ENCODE data around the gene KDM4C. TPM values are rescaled to one million over a fixed set of nuclear protein-coding genes. Genes with fewer than 3 reads are reported as not detected.

The KDM4C gene
- total and polyA plus RNA-seq, 2 of the 4 experiments (the other 2 are of a cell fraction): 11.8 to 23.8 TPM

DNA sequence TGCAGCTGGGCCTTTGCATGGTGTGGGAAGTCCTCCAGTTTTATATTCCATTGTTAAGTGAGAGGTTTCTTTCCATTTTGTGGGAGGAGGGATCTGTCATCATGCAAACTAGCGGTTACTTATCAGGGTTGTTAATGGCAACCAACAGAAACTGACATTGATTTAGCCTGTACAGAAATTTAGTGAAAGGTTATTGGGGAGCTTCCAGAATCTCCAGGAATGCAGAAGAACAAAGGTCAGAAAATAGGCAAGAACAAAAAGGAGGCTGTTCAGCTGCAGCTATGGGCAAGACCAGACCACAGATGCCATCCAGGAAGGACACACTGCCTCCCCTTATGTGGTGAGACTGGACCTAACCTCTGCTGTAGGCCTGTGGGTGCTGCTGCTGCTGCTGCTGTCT lies 395.8 kb downstream of the KDM4C start:
- Histone ChIP-seq H2BK5ac (ENCODE audit: low read depth, low read length, poor library complexity, severe bottlenecking) (no peak overlapping the region), H2BK20ac (ENCODE audit: low read depth, low read length) (no peak overlapping the region), H2BK15ac (ENCODE audit: low read depth, low read length) (no peak overlapping the region), H2AK9ac (replicated peaks; ENCODE audit: low read depth, low read length, poor library complexity) (no peak overlapping the region), H3K36me3 (ENCODE audit: control insufficient read depth, insufficient read depth, low read length) (no peaks in the 10 kb centered on the region), H4K20me1 (ENCODE audit: insufficient read depth, low read length) (no peaks in the 10 kb centered on the region), H4K91ac (ENCODE audit: insufficient read depth, low read depth, low read length) (no peak overlapping the region), H2BK120ac (ENCODE audit: low read depth, low read length) (no peak overlapping the region), H3K4ac (ENCODE audit: low read depth, low read length) (no peak overlapping the region), H3K18ac (ENCODE audit: low read depth, low read length) (no peak overlapping the region), H2AFZ (replicated peaks; ENCODE audit: low read length, poor library complexity) (no peak overlapping the region), H3K27me3 (ENCODE audit: control insufficient read depth, insufficient read depth, low read length) (no peaks in the 10 kb centered on the region), H3K79me1 (ENCODE audit: low read depth in 1 of 2, low read length in 2 of 2) (no peaks in the 10 kb centered on the region), H3K4me3 (ENCODE audit: insufficient read depth, low read depth, low read length) (no peak overlapping the region), H3K4me2 (ENCODE audit: low read depth, low read length) (no peak overlapping the region), H3K4me1 (ENCODE audit: control insufficient read depth, insufficient read depth, low read length) (no peaks in the 10 kb centered on the region), H3K23ac (ENCODE audit: low read depth, low read length) (no peak overlapping the region), H3K56ac (ENCODE audit: extremely low read depth, insufficient read depth, low read length) (no peak overlapping the region), H3K9me1 (ENCODE audit: insufficient read depth, low read length) (no peaks in the 10 kb centered on the region), H4K8ac (ENCODE audit: low read depth in 2 of 2, low read length in 2 of 2) (no peak overlapping the region), H4K5ac (ENCODE audit: low read depth, low read length) (no peak overlapping the region), H3K27ac (ENCODE audit: insufficient read depth, low read length) (no peak overlapping the region), H3K14ac (replicated peaks; ENCODE audit: low read depth, low read length) (no peak overlapping the region), H3K9ac (ENCODE audit: low read depth, low read length) (no peak overlapping the region), H2AK5ac (ENCODE audit: low read depth, low read length) (no peak overlapping the region), H3K9me3 (ENCODE audit: control insufficient read depth, insufficient read depth, low read length) (no peaks in the 10 kb centered on the region)
- ChIA-PET POLR2A (ENCODE audit: unreplicated experiment) (no interaction called here), CTCF (no interaction called here)
- intact Hi-C loops (cut with micrococcal nuclease): no loop called here
- TF ChIP-seq RCOR1 (IDR thresholded peaks at IDR 0.05; ENCODE audit: insufficient replicate concordance, low read length): no peak
- no peak for TF ChIP-seq RFX5 (IDR thresholded peaks at IDR 0.05; ENCODE audit: low read depth, low read length)
- no peak for TF ChIP-seq CHD1 (IDR thresholded peaks at IDR 0.05; ENCODE audit: low read depth, low read length)
- TF ChIP-seq, protein P1, sequence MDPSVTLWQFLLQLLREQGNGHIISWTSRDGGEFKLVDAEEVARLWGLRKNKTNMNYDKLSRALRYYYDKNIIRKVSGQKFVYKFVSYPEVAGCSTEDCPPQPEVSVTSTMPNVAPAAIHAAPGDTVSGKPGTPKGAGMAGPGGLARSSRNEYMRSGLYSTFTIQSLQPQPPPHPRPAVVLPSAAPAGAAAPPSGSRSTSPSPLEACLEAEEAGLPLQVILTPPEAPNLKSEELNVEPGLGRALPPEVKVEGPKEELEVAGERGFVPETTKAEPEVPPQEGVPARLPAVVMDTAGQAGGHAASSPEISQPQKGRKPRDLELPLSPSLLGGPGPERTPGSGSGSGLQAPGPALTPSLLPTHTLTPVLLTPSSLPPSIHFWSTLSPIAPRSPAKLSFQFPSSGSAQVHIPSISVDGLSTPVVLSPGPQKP (IDR thresholded peaks at IDR 0.05; ENCODE audit: borderline replicate concordance, low read depth, low read length): no peak
- TF ChIP-seq MXI1 (IDR thresholded peaks at IDR 0.05; ENCODE audit: borderline replicate concordance, low read depth, low read length): no peak
- TF ChIP-seq CEBPB (IDR thresholded peaks at IDR 0.05; ENCODE audit: low read depth, low read length): no peak
- no peak for TF ChIP-seq FOS (IDR thresholded peaks at IDR 0.05; ENCODE audit: low read depth, low read length)
- no peak for TF ChIP-seq MAFK (IDR thresholded peaks at IDR 0.05; ENCODE audit: low read depth, low read length)
- ATAC-seq (ENCODE audit: low read depth): no peak
- in situ Hi-C loops (cut with MboI; ENCODE audit: low sequenced_read_pairs): no loop called here
- no peak for DNase-seq
- no CpG with 5 or more reads among the region's 1 CpG for WGBS, 2 experiments (ENCODE audit: extremely low coverage in 2 of 2, insufficient read length in 1 of 2)
- dilution Hi-C loops (cut with HindIII; ENCODE audit: low sequenced_read_pairs, unreplicated experiment): no loop called here
- BruUV-seq (replicated peaks): no TSS peak
